Measurements from ENCODE around the gene CDK5R1.
"Not testable (repeated sequence)": the region's sequence is repeated elsewhere in the genome, so short reads cannot be mapped to it uniquely, and the experiment has no call there.

Gene CDK5R1

DNA sequence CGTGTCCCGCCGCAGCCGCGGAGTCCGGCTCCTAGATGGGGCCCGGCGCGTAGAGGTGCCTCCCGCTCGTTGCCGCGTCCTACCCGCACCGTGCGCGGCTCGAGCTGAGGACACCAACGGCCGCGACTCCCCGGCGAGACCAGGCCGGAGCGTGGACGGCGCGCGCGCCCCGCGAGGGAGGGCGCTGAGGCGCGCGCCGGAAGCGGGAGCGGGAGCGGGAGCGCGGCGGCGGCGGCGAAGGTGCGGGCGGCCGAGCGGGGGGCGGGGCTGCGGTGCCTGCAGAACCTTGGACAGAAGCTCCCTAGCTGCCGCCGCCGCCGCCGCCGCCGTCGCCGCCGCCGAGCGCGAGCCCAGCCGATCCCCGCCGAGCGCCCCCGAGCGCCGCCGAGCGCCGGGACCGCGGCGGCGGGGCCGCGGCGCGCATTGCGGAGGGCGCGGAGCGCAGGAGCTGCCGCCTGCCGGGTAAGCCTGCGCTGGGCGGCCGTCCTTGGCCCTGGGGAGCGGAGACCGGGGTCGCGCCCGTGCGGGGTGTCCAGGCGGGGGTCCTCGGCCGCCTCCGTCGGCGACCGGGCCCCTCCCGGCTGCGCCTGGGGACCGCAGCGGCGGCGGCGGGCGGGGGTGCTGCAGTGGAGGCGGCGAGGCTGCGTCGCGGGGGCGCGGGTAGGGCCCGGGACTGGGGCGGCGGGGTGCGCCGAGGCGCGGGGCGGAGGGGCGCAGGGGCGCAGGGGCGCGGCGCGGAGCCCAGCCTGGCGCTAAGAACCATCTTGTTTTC, at the start of gene CDK5R1:
Gene CDK5R1, plus strand, starts transcription at position 293 of the 772 bp plus-strand sequence. CDS start 628 bp downstream, outside the sequence.
- peak in 1 of 2 donors; percentile 50 for DNase-seq (ENCODE audit: extremely low read depth in 1 of 2, low read depth in 1 of 2)

- no peak for DNase-seq (ENCODE audit: extremely low read depth in 1 of 2, low read depth in 1 of 2)
Measured at GRCh38 chr17:32440722-32441121, 46.1 kb upstream of the CDK5R1 start.

DNA sequence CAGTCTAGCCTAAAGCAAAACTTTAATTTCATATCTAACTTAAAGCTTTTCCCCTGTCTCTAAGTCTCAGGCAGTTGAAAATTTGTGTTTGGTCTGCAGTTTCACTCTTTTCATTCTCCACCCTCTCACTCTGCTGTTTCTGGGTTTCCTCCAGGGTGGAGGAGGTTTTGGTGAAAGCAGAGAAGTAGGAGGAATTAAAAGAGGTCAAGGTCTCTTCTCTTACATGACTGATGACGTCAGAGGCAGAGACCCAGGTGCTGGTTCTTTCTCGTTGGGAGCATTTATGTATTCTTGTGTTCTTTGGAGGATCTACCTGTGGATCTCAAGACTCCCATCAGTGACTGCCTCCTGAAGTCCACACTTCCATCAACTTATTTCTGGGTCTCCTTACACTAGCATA, 44.9 kb upstream of the CDK5R1 start:
- no peak for DNase-seq (ENCODE audit: extremely low read depth in 1 of 2, low read depth in 1 of 2)

DNA sequence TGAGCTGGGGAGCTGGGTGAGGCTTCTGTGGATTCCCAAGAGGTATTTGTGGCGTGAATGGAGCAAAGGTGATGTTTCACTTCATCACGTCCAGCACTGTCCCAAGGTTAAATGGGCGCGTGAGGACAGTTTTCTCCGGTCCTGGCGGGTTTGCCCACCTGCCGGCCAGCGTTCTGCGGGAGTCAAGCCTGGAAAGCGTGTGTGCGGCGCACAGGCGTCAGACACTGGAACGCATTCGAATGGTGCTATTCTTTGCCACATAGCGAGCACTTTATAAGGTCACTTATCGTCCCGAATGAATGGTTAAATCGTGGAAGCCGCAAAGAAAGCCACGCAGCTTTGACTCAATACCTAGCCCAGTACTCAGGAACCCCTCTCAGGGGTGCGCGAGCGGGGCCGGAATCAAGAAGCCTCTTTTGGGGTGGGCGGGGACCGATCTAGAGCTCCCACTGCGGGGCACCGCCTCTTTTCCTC, 42.9 kb upstream of the CDK5R1 start:
- DNase-seq (ENCODE audit: extremely low read depth in 1 of 2, low read depth in 1 of 2), result no peak

- DNase-seq (ENCODE audit: extremely low read depth in 1 of 2, low read depth in 1 of 2), result peak; percentile 95 to 98
Measured at GRCh38 chr17:32444301-32445073, 42.3 kb upstream of the CDK5R1 start, which contains the start of gene PSMD11. Gene PSMD11, plus strand, starts transcription at chr17:32444510. Its CDS starts 14 bp downstream, at chr17:32444524.

DNA sequence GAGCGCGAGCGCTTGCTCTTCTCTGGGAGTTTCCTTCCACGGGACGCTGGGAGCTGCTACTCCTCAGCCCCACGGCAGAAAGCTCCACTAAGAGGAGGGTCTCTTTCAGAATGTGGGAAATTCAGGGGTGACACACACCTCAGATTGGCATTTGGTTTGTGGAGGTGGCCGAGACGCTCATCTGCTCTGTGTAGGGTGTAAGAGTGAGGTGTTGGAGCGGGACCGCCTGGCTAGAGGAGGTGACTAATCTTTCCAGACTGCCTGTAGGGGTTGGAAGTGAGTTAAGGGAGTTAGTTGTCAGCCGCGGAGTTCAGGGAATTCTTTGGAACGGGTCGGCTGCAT, 41.7 kb upstream of the CDK5R1 start:
- peak in 1 of 2 donors; percentile 7 for DNase-seq (ENCODE audit: extremely low read depth in 1 of 2, low read depth in 1 of 2)

GRCh38 chr17:32445497-32445896, 41.3 kb upstream of the CDK5R1 start:
- DNase-seq (ENCODE audit: extremely low read depth in 1 of 2, low read depth in 1 of 2), result no peak

DNA sequence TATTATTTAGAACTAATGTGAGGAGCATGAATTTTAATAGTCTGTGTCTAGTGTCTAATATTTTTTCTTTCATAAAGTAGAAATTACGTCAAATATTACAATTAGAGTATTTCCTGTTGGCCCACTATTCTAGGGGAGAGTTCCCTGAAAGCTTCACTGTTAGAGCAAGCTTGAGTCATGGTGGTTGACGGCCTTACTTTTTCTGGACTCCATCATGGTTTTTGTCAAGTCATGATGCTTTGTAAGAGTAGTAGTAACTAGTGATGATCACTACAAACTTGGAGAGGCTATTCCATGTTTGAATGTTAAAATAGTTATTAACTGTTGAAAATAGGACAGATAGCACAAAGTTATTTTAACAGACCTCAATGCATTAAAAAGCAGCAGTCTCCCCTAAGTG, 40.8 kb upstream of the CDK5R1 start:
- DNase-seq (ENCODE audit: extremely low read depth in 1 of 2, low read depth in 1 of 2), result no peak

DNA sequence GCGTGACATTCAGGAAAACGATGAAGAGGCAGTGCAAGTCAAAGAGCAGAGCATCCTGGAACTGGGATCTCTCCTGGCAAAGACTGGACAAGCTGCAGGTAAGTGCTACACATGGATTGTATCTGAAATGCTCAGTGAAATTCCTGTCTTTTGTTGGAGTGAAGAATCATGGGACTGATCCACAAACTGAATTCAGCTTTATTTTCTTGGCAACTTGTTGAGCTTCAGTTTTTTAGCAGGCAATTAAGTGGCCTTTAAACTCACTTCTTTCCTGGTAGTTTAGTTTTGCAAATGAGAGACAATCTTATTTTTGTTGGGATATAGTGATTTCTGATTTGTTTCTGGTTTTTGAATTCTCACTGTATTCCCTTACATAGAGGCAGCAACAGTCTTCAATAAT, 39.8 kb upstream of the CDK5R1 start:
- no peak for DNase-seq (ENCODE audit: extremely low read depth in 1 of 2, low read depth in 1 of 2)

DNA sequence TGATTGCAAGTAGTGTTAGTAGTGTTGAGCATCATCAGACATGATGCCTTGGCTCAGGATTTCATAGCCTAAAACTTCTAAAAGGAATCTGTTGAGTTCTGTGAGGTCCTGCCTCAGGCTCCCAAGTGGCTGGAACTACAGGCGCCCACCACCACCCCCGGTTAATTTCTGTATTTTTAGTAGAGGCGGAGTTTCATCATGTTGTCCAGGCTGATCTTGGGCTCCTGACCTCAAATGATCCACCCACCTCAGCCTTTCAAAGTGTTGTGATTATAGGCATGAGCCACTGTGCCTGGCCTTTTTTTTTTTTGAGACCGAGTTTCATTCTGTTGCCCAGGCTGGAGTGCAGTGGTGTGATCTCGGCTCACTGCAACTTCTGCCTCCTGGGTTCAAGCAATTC, 36.8 kb upstream of the CDK5R1 start:
- no peak for DNase-seq (ENCODE audit: extremely low read depth in 1 of 2, low read depth in 1 of 2)

DNA sequence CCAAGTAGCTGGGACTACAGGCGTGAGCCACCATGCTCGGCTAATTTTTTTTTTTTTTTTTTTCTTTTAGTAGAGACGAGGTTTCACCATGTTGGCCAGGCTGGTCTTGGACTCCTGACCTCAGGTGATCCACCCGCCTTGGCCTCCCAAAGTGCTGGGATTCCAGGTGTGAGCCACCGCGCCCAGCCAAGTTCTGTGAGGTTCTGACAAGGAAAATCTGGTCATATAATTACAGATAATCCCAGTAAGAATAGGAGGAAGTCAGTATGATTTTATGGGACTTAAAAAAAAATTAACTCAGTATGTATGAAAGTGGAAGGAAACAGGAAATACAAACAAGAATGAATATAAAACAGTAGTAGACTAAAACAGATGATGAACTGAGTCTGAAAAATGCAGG, 36.4 kb upstream of the CDK5R1 start:
- not testable (repeated sequence) for DNase-seq (ENCODE audit: extremely low read depth in 1 of 2, low read depth in 1 of 2)

GRCh38 chr17:32451879-32452278, 34.9 kb upstream of the CDK5R1 start:
- DNase-seq (ENCODE audit: extremely low read depth in 1 of 2, low read depth in 1 of 2), result no peak

DNA sequence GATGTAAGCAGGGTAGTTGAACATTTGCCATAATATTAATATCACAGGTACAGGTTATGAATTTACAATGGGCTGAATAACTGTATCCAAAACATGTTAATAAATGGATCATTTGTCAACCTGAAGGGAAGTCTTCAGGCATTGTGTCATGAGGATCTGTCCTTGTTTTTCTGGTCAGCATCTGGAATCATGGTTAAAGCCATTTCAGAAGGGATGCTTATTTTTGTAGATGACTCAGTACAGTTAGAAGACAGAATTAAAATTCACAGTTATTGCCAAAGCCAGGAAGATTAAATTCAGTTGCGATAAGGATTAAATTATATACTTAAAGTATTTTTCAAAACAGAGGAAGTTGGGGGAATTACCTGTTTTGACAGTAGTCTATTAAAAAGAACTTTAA, 34.5 kb upstream of the CDK5R1 start:
- no peak for DNase-seq (ENCODE audit: extremely low read depth in 1 of 2, low read depth in 1 of 2)

- no peak for DNase-seq (ENCODE audit: extremely low read depth in 1 of 2, low read depth in 1 of 2)
Measured at GRCh38 chr17:32453370-32453769, 33.4 kb upstream of the CDK5R1 start.

DNA sequence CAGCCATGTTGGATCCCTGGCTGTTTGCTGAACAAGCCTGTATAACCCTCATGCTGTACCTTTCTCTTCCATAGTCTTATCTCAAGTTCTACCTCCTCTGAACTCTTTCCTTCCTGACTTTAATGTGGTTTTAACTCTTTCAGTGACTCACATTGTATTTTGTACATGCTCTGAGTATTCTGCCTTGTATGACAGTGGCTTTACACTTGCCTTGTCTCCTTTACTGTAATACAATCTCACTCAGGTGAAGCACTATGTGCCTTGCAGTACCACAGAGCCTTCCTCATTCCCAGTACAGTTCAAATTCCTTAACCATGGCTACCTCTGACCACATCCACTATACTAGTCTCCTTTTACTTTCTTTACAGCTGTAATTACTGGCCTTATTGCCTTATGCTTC, 28.4 kb upstream of the CDK5R1 start:
- no peak for DNase-seq (ENCODE audit: extremely low read depth in 1 of 2, low read depth in 1 of 2)

GRCh38 chr17:32460054-32460453, 26.7 kb upstream of the CDK5R1 start:
- DNase-seq (ENCODE audit: extremely low read depth in 1 of 2, low read depth in 1 of 2), result no peak

DNA sequence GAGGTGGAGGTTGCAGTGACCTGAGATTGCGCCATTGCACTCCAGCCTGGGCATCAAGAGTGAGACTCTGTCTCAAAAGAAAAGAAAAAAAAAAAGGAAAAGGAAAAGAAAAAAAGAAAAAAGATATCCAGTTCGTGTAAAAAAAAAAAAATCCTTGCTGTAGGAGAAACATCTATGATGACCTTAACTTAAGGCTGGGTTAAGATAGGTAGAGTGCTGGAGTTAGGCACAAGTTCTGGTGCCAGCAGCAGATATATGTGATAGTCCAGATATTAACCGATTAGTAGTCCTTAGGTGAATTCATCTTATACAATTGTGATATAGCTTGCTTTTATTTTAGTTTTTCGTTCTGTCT, 25.3 kb upstream of the CDK5R1 start:
- no peak for DNase-seq (ENCODE audit: extremely low read depth in 1 of 2, low read depth in 1 of 2)

- peak in 1 of 2 donors; percentile 37 for DNase-seq (ENCODE audit: extremely low read depth in 1 of 2, low read depth in 1 of 2)
Measured at GRCh38 chr17:32461853-32462617, 24.8 kb upstream of the CDK5R1 start.

DNA sequence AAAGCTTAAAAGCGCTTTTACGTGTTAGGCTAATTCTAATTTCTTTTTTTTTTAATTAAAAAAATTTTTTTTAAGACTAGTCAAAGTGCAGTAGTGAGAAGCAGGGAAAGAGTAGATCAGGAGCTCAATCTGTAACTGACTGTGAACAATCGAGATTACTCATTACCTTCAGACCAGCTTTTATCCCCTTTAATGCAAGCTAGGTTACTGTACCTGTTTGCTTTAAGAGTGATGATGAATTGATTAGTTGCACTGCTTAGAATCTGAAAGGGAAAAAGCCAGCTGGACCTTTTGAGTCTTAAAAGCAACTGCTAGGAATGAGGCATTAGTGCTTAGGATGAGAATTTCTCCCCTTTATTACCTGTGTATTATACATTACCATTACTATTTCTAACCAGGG, 23.5 kb upstream of the CDK5R1 start:
- DNase-seq (ENCODE audit: extremely low read depth in 1 of 2, low read depth in 1 of 2), result no peak

DNA sequence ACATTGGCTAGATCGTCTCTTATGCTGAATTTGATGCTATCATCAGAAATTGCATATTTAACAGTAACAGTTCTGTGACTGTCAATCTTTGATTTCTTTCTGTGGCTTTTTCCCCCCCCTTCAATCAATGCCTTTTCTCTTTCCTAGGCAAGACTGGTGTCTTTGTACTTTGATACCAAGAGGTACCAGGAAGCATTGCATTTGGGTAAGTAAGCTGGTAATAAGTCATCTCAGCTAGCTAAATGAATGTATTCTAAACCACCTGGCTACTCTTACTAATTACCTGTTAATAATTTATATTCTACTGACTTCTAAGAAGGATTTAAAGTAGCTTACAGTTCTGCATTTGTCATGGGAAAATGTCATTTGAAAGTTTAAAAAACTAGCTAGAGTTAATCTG, 22.4 kb upstream of the CDK5R1 start:
- no peak for DNase-seq (ENCODE audit: extremely low read depth in 1 of 2, low read depth in 1 of 2)

GRCh38 chr17:32467949-32468348, 18.8 kb upstream of the CDK5R1 start:
- no peak for DNase-seq (ENCODE audit: extremely low read depth in 1 of 2, low read depth in 1 of 2)

All from activated CD8-positive, alpha-beta memory T cell treated with anti-CD3 and anti-CD28 coated beads for 1 hour (primary cell).